Measurements from ENCODE around the gene KRT79. TPM values are rescaled to one million over a fixed set of nuclear protein-coding genes. Genes with fewer than 3 reads are reported as not detected.

KRT79 gene
- polyA plus RNA-seq, 1 donor from 2014 or later, result not detected

DNA sequence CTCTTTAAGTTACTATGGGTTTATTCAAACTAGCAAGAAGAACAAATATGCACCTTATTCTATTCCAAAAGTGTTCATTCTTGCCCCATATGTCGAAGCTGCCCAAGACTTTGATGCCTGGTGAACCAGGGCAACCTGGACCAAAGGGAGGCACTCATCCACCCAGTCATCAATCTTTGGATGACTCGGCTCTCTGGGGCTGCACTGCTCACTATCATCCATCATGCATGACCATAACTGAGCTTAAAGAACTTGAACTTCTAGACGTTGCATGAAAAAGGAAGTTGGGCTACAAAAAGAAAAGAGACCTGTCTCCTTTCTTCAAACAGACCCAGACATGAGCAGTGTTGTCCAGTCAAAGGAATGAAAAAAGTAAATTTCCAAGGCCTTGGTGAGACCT lies 21.4 kb downstream of the KRT79 start:
- Histone ChIP-seq H3K36me3 (ENCODE audit: insufficient read depth, low read length) (no peaks in the 10 kb centered on the region), H3K4me2 (ENCODE audit: low read length) (no peak overlapping the region), H3K79me2 (replicated peaks; ENCODE audit: insufficient read depth, low read length) (no peaks in the 10 kb centered on the region), H3K4me3 (ENCODE audit: low read length) (no peak overlapping the region), H3F3A (ENCODE audit: insufficient read depth, low read length, poor library complexity, severe bottlenecking) (no peaks in the 10 kb centered on the region), H3K9me2 (ENCODE audit: insufficient read depth, low read length) (no peaks in the 10 kb centered on the region), H3K9me3 (ENCODE audit: low read length) (no peaks in the 10 kb centered on the region), H4K20me1 (ENCODE audit: insufficient read depth) (no peaks in the 10 kb centered on the region), H2AFZ (ENCODE audit: low read depth, low read length) (no peak overlapping the region), H3K27me3 (ENCODE audit: insufficient read depth, low read depth, low read length) (no peaks in the 10 kb centered on the region), H3K27ac (ENCODE audit: low read length) (no peak overlapping the region), H3K9ac (ENCODE audit: low read length) (no peak overlapping the region)
- TF ChIP-seq SMC3 (conservative IDR thresholded peaks at IDR 0.05; ENCODE audit: poor library complexity) (no peak), POLR2AphosphoS5 (IDR thresholded peaks at IDR 0.05) (no peak), RAD21 (conservative IDR thresholded peaks at IDR 0.05) (no peak), TAF1 (IDR thresholded peaks at IDR 0.05; ENCODE audit: low read depth) (no peak), MXI1 (conservative IDR thresholded peaks at IDR 0.05; ENCODE audit: poor library complexity, severe bottlenecking) (no peak), EP300 (conservative IDR thresholded peaks at IDR 0.05; ENCODE audit: poor library complexity, severe bottlenecking) (no peak), EZH2 (IDR thresholded peaks at IDR 0.05; ENCODE audit: borderline replicate concordance, insufficient read depth, low read length, poor library complexity, severe bottlenecking) (no peak)
- TF ChIP-seq, protein P1, sequence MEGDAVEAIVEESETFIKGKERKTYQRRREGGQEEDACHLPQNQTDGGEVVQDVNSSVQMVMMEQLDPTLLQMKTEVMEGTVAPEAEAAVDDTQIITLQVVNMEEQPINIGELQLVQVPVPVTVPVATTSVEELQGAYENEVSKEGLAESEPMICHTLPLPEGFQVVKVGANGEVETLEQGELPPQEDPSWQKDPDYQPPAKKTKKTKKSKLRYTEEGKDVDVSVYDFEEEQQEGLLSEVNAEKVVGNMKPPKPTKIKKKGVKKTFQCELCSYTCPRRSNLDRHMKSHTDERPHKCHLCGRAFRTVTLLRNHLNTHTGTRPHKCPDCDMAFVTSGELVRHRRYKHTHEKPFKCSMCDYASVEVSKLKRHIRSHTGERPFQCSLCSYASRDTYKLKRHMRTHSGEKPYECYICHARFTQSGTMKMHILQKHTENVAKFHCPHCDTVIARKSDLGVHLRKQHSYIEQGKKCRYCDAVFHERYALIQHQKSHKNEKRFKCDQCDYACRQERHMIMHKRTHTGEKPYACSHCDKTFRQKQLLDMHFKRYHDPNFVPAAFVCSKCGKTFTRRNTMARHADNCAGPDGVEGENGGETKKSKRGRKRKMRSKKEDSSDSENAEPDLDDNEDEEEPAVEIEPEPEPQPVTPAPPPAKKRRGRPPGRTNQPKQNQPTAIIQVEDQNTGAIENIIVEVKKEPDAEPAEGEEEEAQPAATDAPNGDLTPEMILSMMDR (IDR thresholded peaks at IDR 0.05; ENCODE audit: poor library complexity, severe bottlenecking), result no peak
- TF ChIP-seq, protein P2, sequence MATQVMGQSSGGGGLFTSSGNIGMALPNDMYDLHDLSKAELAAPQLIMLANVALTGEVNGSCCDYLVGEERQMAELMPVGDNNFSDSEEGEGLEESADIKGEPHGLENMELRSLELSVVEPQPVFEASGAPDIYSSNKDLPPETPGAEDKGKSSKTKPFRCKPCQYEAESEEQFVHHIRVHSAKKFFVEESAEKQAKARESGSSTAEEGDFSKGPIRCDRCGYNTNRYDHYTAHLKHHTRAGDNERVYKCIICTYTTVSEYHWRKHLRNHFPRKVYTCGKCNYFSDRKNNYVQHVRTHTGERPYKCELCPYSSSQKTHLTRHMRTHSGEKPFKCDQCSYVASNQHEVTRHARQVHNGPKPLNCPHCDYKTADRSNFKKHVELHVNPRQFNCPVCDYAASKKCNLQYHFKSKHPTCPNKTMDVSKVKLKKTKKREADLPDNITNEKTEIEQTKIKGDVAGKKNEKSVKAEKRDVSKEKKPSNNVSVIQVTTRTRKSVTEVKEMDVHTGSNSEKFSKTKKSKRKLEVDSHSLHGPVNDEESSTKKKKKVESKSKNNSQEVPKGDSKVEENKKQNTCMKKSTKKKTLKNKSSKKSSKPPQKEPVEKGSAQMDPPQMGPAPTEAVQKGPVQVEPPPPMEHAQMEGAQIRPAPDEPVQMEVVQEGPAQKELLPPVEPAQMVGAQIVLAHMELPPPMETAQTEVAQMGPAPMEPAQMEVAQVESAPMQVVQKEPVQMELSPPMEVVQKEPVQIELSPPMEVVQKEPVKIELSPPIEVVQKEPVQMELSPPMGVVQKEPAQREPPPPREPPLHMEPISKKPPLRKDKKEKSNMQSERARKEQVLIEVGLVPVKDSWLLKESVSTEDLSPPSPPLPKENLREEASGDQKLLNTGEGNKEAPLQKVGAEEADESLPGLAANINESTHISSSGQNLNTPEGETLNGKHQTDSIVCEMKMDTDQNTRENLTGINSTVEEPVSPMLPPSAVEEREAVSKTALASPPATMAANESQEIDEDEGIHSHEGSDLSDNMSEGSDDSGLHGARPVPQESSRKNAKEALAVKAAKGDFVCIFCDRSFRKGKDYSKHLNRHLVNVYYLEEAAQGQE (IDR thresholded peaks at IDR 0.05; ENCODE audit: borderline replicate concordance), result no peak

DNA sequence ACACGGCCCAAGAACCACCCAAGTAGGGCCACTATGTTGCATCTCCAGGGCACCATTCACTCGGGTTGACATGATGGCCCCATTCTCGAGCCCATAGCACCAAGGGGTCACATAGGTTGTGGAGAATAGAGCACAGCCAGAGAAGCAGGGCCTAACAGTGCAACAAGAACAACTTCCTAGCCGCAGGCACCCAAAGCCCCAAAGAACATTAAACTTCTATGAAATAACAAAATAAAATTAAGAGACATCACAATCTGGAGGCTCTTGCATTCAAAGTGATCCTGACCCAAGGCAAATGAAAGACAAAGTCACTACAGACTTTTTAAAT lies 22.1 kb downstream of the KRT79 start:
- Histone ChIP-seq H3K27ac (ENCODE audit: low read length) (no peak overlapping the region), H3K36me3 (ENCODE audit: insufficient read depth, low read length) (no peaks in the 10 kb centered on the region), H3K9me2 (ENCODE audit: insufficient read depth, low read length) (no peaks in the 10 kb centered on the region), H3K4me2 (ENCODE audit: low read length) (no peak overlapping the region), H3K4me3 (ENCODE audit: low read length) (no peak overlapping the region), H3F3A (ENCODE audit: insufficient read depth, low read length, poor library complexity, severe bottlenecking) (no peaks in the 10 kb centered on the region), H3K9me3 (ENCODE audit: low read length) (no peaks in the 10 kb centered on the region), H3K79me2 (replicated peaks; ENCODE audit: insufficient read depth, low read length) (no peaks in the 10 kb centered on the region), H3K9ac (ENCODE audit: low read length) (no peak overlapping the region), H2AFZ (ENCODE audit: low read depth, low read length) (no peak overlapping the region), H3K27me3 (ENCODE audit: insufficient read depth, low read depth, low read length) (no peaks in the 10 kb centered on the region), H4K20me1 (ENCODE audit: insufficient read depth) (no peaks in the 10 kb centered on the region)
- TF ChIP-seq, protein P1 (IDR thresholded peaks at IDR 0.05; ENCODE audit: poor library complexity, severe bottlenecking), result no peak
- TF ChIP-seq POLR2AphosphoS5 (IDR thresholded peaks at IDR 0.05) (no peak), SMC3 (conservative IDR thresholded peaks at IDR 0.05; ENCODE audit: poor library complexity) (no peak), MXI1 (conservative IDR thresholded peaks at IDR 0.05; ENCODE audit: poor library complexity, severe bottlenecking) (no peak), RAD21 (conservative IDR thresholded peaks at IDR 0.05) (no peak), EZH2 (IDR thresholded peaks at IDR 0.05; ENCODE audit: borderline replicate concordance, insufficient read depth, low read length, poor library complexity, severe bottlenecking) (no peak)
